Mesenchymal stem cell (in vitro differentiated cells and primary cell): ENCODE data around the gene EVX2.

ENCODE experiments used
- DNase-seq: peaks from one replicate; pipeline ENCODE4 v3.0.0-alpha.2; 2013
- H2AFZ ChIP-seq: one replicate; pipeline ENCODE4 v1.6.1; 2013; ENCODE audit warnings: low read depth, mild to moderate bottlenecking, control low read depth, inconsistent platforms, low read length, moderate library complexity
- H2AK5ac ChIP-seq: 2 replicates; pipeline ENCODE4 v1.6.1; 2013; ENCODE audit warnings: low read length, moderate library complexity, mild to moderate bottlenecking, inconsistent platforms; ENCODE audit not compliant: severe bottlenecking
- H2BK120ac ChIP-seq: one replicate; pipeline ENCODE4 v1.6.1; 2013; ENCODE audit warnings: low read depth, mild to moderate bottlenecking, inconsistent platforms, low read length, moderate library complexity
- H2BK12ac ChIP-seq, 2 experiments: one replicate each; pipeline ENCODE4 v1.6.1; 2013; ENCODE audit warnings: inconsistent platforms in 2 of 2, low read length in 2 of 2, mild to moderate bottlenecking in 2 of 2, moderate library complexity in 2 of 2, control low read depth in 1 of 2
- H2BK15ac ChIP-seq: one replicate; pipeline ENCODE4 v1.6.1; 2013; ENCODE audit warnings: mild to moderate bottlenecking, low read depth, inconsistent platforms; ENCODE audit not compliant: poor library complexity, severe bottlenecking
- H2BK5ac ChIP-seq: 2 replicates; pipeline ENCODE4 v1.6.1; 2013; ENCODE audit warnings: low read depth, mild to moderate bottlenecking, low read length, control low read depth, inconsistent platforms; ENCODE audit not compliant: poor library complexity, severe bottlenecking
- H3K14ac ChIP-seq, 2 experiments: one replicate each; pipeline ENCODE4 v1.6.1; 2013; ENCODE audit warnings: inconsistent platforms in 2 of 2, low read length in 2 of 2, control low read depth in 1 of 2, mild to moderate bottlenecking in 1 of 2, moderate library complexity in 1 of 2
- H3K18ac ChIP-seq, 2 experiments: one replicate each; pipeline ENCODE4 v1.6.1; 2013; ENCODE audit warnings: inconsistent platforms in 2 of 2, low read length in 2 of 2, control low read depth in 1 of 2, low read depth in 1 of 2, mild to moderate bottlenecking in 1 of 2
- H3K23ac ChIP-seq, 2 experiments: one replicate each; pipeline ENCODE4 v1.6.1; 2013; ENCODE audit warnings: inconsistent platforms in 2 of 2, low read length in 2 of 2, mild to moderate bottlenecking in 2 of 2, moderate library complexity in 2 of 2, control low read depth in 1 of 2
- H3K27ac ChIP-seq: 2 replicates; pipeline ENCODE4 v1.5.1; 2013; ENCODE audit warnings: mild to moderate bottlenecking, moderate library complexity, low read length, control low read depth, inconsistent platforms; ENCODE audit not compliant: poor library complexity, severe bottlenecking
- H3K27me3 ChIP-seq, 2 experiments: 2 replicates each; pipeline versions ENCODE4 v1.6.1 to v1.7.0; 2013; ENCODE audit warnings: low read length in 2 of 2, mild to moderate bottlenecking in 2 of 2, moderate library complexity in 2 of 2, control low read depth in 1 of 2, inconsistent platforms in 1 of 2; ENCODE audit not compliant: control insufficient read depth in 1 of 2, insufficient read depth in 1 of 2
- H3K36me3 ChIP-seq, 2 experiments: 2 replicates each; pipeline versions ENCODE4 v1.6.1 to v1.7.0; 2013; ENCODE audit warnings: low read length in 2 of 2, control low read depth in 1 of 2, inconsistent platforms in 1 of 2, low read depth in 1 of 2, mild to moderate bottlenecking in 1 of 2; ENCODE audit not compliant: insufficient read depth in 2 of 2, control insufficient read depth in 1 of 2
- H3K4ac ChIP-seq, 2 experiments: one replicate each; pipeline ENCODE4 v1.6.1; 2013; ENCODE audit warnings: inconsistent platforms in 2 of 2, low read length in 2 of 2, mild to moderate bottlenecking in 2 of 2, moderate library complexity in 2 of 2, control low read depth in 1 of 2, low read depth in 1 of 2
- H3K4me1 ChIP-seq: 2 replicates; pipeline ENCODE4 v1.6.1; 2013; ENCODE audit warnings: low read depth, low read length, control low read depth; ENCODE audit not compliant: control insufficient read depth, insufficient read depth
- H3K4me2 ChIP-seq: 2 replicates; pipeline ENCODE4 v1.6.1; 2013; ENCODE audit warnings: low read length, mild to moderate bottlenecking, inconsistent platforms; ENCODE audit not compliant: poor library complexity, severe bottlenecking
- H3K4me3 ChIP-seq, 2 experiments: 2 replicates each; pipeline versions ENCODE4 v1.5.1 to v1.7.0; 2013; ENCODE audit warnings: low read length in 2 of 2, mild to moderate bottlenecking in 2 of 2, control low read depth in 1 of 2, low read depth in 1 of 2; ENCODE audit not compliant: insufficient read depth in 1 of 2
- H3K79me1 ChIP-seq: replicated peaks from 2 replicates; pipeline ENCODE4 v1.6.1; 2013; ENCODE audit warnings: mild to moderate bottlenecking, control low read depth, low read length, inconsistent platforms; ENCODE audit not compliant: poor library complexity, severe bottlenecking
- H3K9ac ChIP-seq: 2 replicates; pipeline ENCODE4 v1.7.0; 2013; ENCODE audit warnings: mild to moderate bottlenecking, low read length, moderate library complexity
- H3K9me3 ChIP-seq: 2 replicates; pipeline ENCODE4 v1.7.0; 2013; ENCODE audit warnings: mild to moderate bottlenecking, low read length; ENCODE audit not compliant: control insufficient read depth
- H4K8ac ChIP-seq: one replicate; pipeline ENCODE4 v1.6.1; 2013; ENCODE audit warnings: inconsistent platforms, mild to moderate bottlenecking, low read length, moderate library complexity
- H4K91ac ChIP-seq: one replicate; pipeline ENCODE4 v1.6.1; 2013; ENCODE audit warnings: mild to moderate bottlenecking, low read length, inconsistent platforms
- WGBS: methylation state at CpG from one replicate; pipeline ENCODE4 v1.1.7; 2013; ENCODE audit warnings: mixed read lengths; 5-methylcytosine and 5-hydroxymethylcytosine counted together

EVX2 gene

DNA sequence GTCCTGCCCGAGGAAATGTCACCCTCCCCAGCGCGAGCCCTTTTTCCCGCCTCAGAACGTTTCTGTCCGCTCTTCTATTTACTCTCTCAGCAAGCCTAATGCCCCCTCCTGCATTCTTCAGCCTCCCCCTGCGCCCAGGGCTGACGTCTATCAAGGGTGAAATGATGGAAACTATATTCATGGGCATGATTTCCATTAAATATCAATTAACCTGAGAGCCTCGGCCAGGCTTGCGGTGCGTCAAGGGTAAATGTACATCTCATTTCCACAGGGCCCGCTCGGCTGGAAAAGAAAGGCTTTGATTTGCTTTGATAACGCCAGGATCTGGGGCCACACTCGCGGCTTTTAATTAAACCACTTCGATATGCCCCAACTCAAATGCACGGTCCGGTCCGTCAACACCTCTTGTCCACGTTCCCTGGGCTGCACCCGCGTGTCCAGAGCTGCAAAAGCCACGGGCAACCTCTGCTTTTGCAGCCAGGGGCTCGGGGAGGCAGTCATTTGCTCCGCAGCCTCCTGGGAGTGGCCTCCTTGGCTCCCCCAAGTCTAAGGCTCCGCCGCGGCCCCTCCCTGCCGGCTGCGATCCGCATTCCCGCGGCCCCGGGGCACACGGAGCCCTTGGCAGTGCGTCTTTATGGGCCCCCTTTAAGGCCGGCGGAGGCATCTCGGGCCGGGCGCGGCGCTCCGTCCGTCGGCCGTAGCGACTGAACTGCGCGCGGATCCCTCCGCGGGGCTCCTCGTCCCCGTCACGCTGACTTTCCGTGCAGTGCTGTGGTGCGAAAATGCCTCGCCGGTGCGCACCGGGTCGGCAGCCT, 45.4 kb upstream of the EVX2 start, which contains the start of gene HOXD8:
Gene HOXD8, plus strand, starts transcription at position 724 of the 815 bp plus-strand sequence. CDS start 662 bp downstream, outside the sequence.
- H3K79me1 ChIP-seq: peaks cover 2% of the 10 kb centered on the region
- H3K9me3 ChIP-seq: no peaks in the 10 kb centered on the region
- H2BK12ac ChIP-seq: no peak within 1 kb of the TSS
- H2BK5ac ChIP-seq: peak within 1 kb of the TSS; percentile 19
- H3K23ac ChIP-seq: no peak within 1 kb of the TSS
- H3K4ac ChIP-seq: no peak within 1 kb of the TSS
- H2AFZ ChIP-seq: no peak within 1 kb of the TSS
- H3K14ac ChIP-seq: no peak within 1 kb of the TSS
- H3K4me2 ChIP-seq: peak within 1 kb of the TSS; percentile 91
- peak within 1 kb of the TSS; percentile 49 for H3K27ac ChIP-seq
- 3% methylated on average over 57 of the region's 64 CpGs for WGBS
- H3K18ac ChIP-seq: no peak within 1 kb of the TSS
- H2AK5ac ChIP-seq: no peak within 1 kb of the TSS
- H4K8ac ChIP-seq: no peak within 1 kb of the TSS
- peaks cover 20% of the 10 kb centered on the region for H3K4me1 ChIP-seq
- H3K9ac ChIP-seq: peak within 1 kb of the TSS; percentile 96
- H4K91ac ChIP-seq: no peak within 1 kb of the TSS
- DNase-seq: peak; percentile 57
- no peak within 1 kb of the TSS for H2BK120ac ChIP-seq
- H3K36me3 ChIP-seq: no peaks in the 10 kb centered on the region
- peak within 1 kb of the TSS; percentile 7 for H2BK15ac ChIP-seq
- peak within 1 kb of the TSS; percentile 67 to 84 for H3K4me3 ChIP-seq
- peaks cover 3 to 76% of the 10 kb centered on the region in 2 experiments for H3K27me3 ChIP-seq

DNA sequence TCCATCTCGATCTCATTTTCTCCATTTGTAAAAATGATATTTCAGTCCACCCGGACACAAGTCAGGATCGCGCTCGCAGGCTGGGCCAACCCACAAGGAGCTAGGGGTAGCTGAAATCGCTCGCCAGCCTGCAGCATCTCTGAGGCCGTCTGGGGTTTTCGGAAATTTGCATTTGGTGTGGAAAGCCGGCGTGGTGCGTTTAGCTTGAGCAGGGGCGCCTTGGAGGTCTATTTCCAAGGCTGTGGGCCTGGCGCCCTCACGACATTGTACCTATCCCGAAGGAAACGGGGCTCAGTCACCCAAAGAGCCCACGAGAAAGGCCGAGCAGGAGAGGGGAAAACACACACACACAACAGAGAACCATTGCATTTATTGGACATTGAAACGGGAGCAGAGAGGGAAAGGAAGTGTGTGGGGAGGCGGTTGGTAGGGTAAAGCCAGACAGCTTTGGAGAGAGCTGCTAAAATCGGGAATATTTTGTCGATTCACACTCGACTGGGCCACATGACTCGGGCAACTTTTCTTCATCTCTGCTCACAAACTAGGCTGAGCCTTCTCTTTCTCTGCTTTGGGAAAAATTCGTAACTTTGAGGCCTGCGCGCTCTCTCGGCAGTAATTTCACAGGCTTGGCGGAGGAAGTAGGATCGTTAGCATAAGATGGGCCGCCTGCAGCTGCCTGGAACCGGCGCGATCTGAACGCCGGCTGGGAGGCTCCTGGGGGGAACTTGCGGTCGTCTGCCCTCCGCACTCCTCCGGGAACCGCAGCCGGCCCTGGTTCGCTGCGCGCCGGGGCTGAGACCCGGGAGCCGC, 44.6 kb upstream of the EVX2 start:
- H3K23ac ChIP-seq: peak overlapping the region in 1 of 2 experiments; percentile 6
- no peaks in the 10 kb centered on the region for H3K9me3 ChIP-seq
- no peak overlapping the region for H3K18ac ChIP-seq
- H2BK15ac ChIP-seq: no peak overlapping the region
- no peak overlapping the region for H2BK5ac ChIP-seq
- no peak overlapping the region for H2AK5ac ChIP-seq
- H3K9ac ChIP-seq: peak overlapping the region; percentile 90
- no peak overlapping the region for H2AFZ ChIP-seq
- H2BK120ac ChIP-seq: no peak overlapping the region
- H3K79me1 ChIP-seq: peaks cover under 1% of the 10 kb centered on the region
- DNase-seq: no peak
- peak overlapping the region; percentile 66 for H3K4me2 ChIP-seq
- peak overlapping the region; percentile 32 to 84 for H3K4me3 ChIP-seq
- no peak overlapping the region for H2BK12ac ChIP-seq
- no peaks in the 10 kb centered on the region for H3K36me3 ChIP-seq
- H4K91ac ChIP-seq: no peak overlapping the region
- peaks cover 7 to 76% of the 10 kb centered on the region in 2 experiments for H3K27me3 ChIP-seq
- 11% methylated on average over 49 of the region's 49 CpGs for WGBS
- H4K8ac ChIP-seq: no peak overlapping the region
- no peak overlapping the region for H3K4ac ChIP-seq
- no peak overlapping the region for H3K27ac ChIP-seq
- H3K4me1 ChIP-seq: peaks cover 21% of the 10 kb centered on the region
- H3K14ac ChIP-seq: no peak overlapping the region

DNA sequence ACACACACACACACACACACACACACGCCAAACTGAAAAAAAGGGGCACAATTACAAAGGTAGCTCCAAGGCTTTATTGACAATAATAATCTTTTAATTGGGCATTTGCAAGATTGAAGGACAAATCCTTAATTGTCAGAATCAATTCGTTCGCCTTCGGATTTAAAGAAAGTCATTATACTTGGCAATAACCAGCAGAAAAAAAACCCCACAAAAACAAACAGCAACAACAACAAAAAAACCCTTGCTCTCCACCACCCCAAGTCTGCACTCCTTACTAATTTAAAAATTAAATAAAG, 44.0 kb upstream of the EVX2 start:
- 55% methylated on average over 3 of the region's 4 CpGs for WGBS
- H4K8ac ChIP-seq: no peak overlapping the region
- H3K4me2 ChIP-seq: no peak overlapping the region
- no peaks in the 10 kb centered on the region for H3K36me3 ChIP-seq
- H2BK12ac ChIP-seq: no peak overlapping the region
- no peak overlapping the region for H2BK5ac ChIP-seq
- H3K14ac ChIP-seq: no peak overlapping the region
- no peak overlapping the region for H3K23ac ChIP-seq
- peaks cover 28% of the 10 kb centered on the region for H3K4me1 ChIP-seq
- no peak overlapping the region for H2AFZ ChIP-seq
- no peak overlapping the region for H4K91ac ChIP-seq
- peak overlapping the region in 1 of 2 experiments; percentile 84 for H3K4me3 ChIP-seq
- H3K9me3 ChIP-seq: no peaks in the 10 kb centered on the region
- no peak for DNase-seq
- H3K27me3 ChIP-seq: peaks cover 7 to 74% of the 10 kb centered on the region in 2 experiments
- no peak overlapping the region for H2AK5ac ChIP-seq
- no peaks in the 10 kb centered on the region for H3K79me1 ChIP-seq
- H3K9ac ChIP-seq: peak overlapping the region; percentile 90
- H3K27ac ChIP-seq: no peak overlapping the region
- H2BK15ac ChIP-seq: no peak overlapping the region
- no peak overlapping the region for H2BK120ac ChIP-seq
- no peak overlapping the region for H3K4ac ChIP-seq
- H3K18ac ChIP-seq: no peak overlapping the region
